ENCODE data around the gene DEXI.

- TF ChIP-seq, protein P1, sequence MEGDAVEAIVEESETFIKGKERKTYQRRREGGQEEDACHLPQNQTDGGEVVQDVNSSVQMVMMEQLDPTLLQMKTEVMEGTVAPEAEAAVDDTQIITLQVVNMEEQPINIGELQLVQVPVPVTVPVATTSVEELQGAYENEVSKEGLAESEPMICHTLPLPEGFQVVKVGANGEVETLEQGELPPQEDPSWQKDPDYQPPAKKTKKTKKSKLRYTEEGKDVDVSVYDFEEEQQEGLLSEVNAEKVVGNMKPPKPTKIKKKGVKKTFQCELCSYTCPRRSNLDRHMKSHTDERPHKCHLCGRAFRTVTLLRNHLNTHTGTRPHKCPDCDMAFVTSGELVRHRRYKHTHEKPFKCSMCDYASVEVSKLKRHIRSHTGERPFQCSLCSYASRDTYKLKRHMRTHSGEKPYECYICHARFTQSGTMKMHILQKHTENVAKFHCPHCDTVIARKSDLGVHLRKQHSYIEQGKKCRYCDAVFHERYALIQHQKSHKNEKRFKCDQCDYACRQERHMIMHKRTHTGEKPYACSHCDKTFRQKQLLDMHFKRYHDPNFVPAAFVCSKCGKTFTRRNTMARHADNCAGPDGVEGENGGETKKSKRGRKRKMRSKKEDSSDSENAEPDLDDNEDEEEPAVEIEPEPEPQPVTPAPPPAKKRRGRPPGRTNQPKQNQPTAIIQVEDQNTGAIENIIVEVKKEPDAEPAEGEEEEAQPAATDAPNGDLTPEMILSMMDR (IDR thresholded peaks at IDR 0.05): no peak
- no peak for TF ChIP-seq POLR2A (IDR thresholded peaks at IDR 0.05; ENCODE audit: low read depth)
- TF ChIP-seq POLR2AphosphoS5 (IDR thresholded peaks at IDR 0.05): peak; percentile 34 to 50
Measured at GRCh38 chr16:10940501-10941079, 1.7 kb downstream of the DEXI start.

Measured in esophagus muscularis mucosa (tissue), 3 donors.